Panc1 (cell line): ENCODE results near the gene CPT1B. TPM values are rescaled to one million over a fixed set of nuclear protein-coding genes. Genes with fewer than 3 reads are reported as not detected.

Source experiments
- ATAC-seq: fragments of 200-7000 bp; cut with Tn5 transposase; 2 replicates; pipeline ENCODE4 v1.9.1; 2020; ENCODE audit warnings: mild to moderate bottlenecking, moderate library complexity
- BruUV-seq: library from RNA; stranded (reverse); fragments of 400-500 nt; replicated peaks from 2 replicates; lab custom pipeline; 2021; lab: Mats Ljungman, UMichigan
- CTCF ChIA-PET: fragments of 300-600 bp; sonication (Branson Sonifier 250); formaldehyde crosslinking; loops from one replicate; lab custom pipeline; 2022; ENCODE audit warnings: antibody characterized with exemption; lab: Charles Lee
- POLR2A ChIA-PET: fragments of 300-600 bp; sonication (Branson Sonifier 250); formaldehyde crosslinking; loops from one replicate; lab custom pipeline; 2022; ENCODE audit warnings: antibody characterized with exemption; lab: Charles Lee
- DNase-seq: peaks from one replicate; pipeline ENCODE4 v3.0.0-alpha.2; 2010; ENCODE audit warnings: low read depth, low spot score
- H3K27ac ChIP-seq: 2 replicates; pipeline ENCODE4 v1.5.1; 2011; ENCODE audit warnings: mild to moderate bottlenecking, low read length, inconsistent platforms
- H3K27me3 ChIP-seq: fragments of 200-500 bp; sonication (Bioruptor generic); 2 replicates; pipeline ENCODE4 v1.6.0; 2014; ENCODE audit warnings: low read length, inconsistent platforms; ENCODE audit not compliant: control insufficient read depth, insufficient read depth
- H3K36me3 ChIP-seq: fragments of 200-500 bp; sonication (Bioruptor generic); 2 replicates; pipeline ENCODE4 v1.5.1; 2014; ENCODE audit warnings: inconsistent platforms, mild to moderate bottlenecking, low read length, moderate library complexity; ENCODE audit not compliant: control insufficient read depth, insufficient read depth
- H3K4me1 ChIP-seq: 2 replicates; pipeline ENCODE4 v1.5.1; 2011; ENCODE audit warnings: inconsistent platforms, mild to moderate bottlenecking, low read length, moderate library complexity; ENCODE audit not compliant: control insufficient read depth, insufficient read depth
- H3K4me3 ChIP-seq, 2 experiments: 2 replicates each; pipeline ENCODE4 v1.5.1; 2011 to 2012; ENCODE audit warnings: low read depth in 2 of 2, low read length in 2 of 2, mild to moderate bottlenecking in 2 of 2, inconsistent platforms in 1 of 2, moderate library complexity in 1 of 2
- H3K9me3 ChIP-seq: fragments of 200-500 bp; sonication (Bioruptor generic); 2 replicates; pipeline ENCODE4 v1.5.1; 2014; ENCODE audit warnings: low read depth, mild to moderate bottlenecking, inconsistent platforms, low read length, moderate library complexity; ENCODE audit not compliant: control insufficient read depth, insufficient read depth
- POLR2AphosphoS5 ChIP-seq: IDR thresholded peaks from 2 replicates; pipeline ENCODE4 v1.6.1; 2012; ENCODE audit warnings: mild to moderate bottlenecking, low read depth, low read length, moderate library complexity
- SIN3A ChIP-seq: IDR thresholded peaks from 2 replicates; pipeline ENCODE4 v1.6.1; 2012; ENCODE audit warnings: low read depth, mild to moderate bottlenecking, low read length, moderate library complexity, borderline replicate concordance; ENCODE audit not compliant: insufficient read depth
- TCF7L2 ChIP-seq: IDR thresholded peaks from 2 replicates; pipeline ENCODE4 v1.6.1; 2011; ENCODE audit warnings: mild to moderate bottlenecking, low read depth, low read length, inconsistent platforms
- in situ Hi-C: cut with HindIII; loops from 2 replicates; pipeline ENCODE4 v1.10.0; 2016; ENCODE audit warnings: low sequenced_read_pairs, low pct_unique_long_range_greater_than_20kb
- intact Hi-C: fragments of 100-400 bp; cut with micrococcal nuclease; formaldehyde crosslinking; loops from one replicate; pipeline ENCODE4 v1.10.0; 2022; ENCODE audit not compliant: unreplicated experiment
- total RNA-seq: library from RNA; stranded (reverse); gene quantifications from one replicate; pipeline ENCODE4 v1.2.1, GENCODE V29; 2021; ENCODE audit not compliant: unreplicated experiment
- TF ChIP-seq, protein P1 (sequence below): fragments of 450-650 bp; IDR thresholded peaks from 2 replicates; pipeline ENCODE4 v1.5.1; 2017; ENCODE audit warnings: mild to moderate bottlenecking
- TF ChIP-seq, protein P2 (sequence below), 2 experiments: IDR thresholded peaks; 2 replicates each; pipeline ENCODE4 v1.6.1; 2011 to 2012; ENCODE audit warnings: low read depth in 2 of 2, control low read depth in 1 of 2, low read length in 1 of 2, mild to moderate bottlenecking in 1 of 2, moderate library complexity in 1 of 2; ENCODE audit not compliant: insufficient read depth in 1 of 2

Gene CPT1B
- total RNA-seq, 1 experiment from 2014 or later: 18.4 TPM

DNA sequence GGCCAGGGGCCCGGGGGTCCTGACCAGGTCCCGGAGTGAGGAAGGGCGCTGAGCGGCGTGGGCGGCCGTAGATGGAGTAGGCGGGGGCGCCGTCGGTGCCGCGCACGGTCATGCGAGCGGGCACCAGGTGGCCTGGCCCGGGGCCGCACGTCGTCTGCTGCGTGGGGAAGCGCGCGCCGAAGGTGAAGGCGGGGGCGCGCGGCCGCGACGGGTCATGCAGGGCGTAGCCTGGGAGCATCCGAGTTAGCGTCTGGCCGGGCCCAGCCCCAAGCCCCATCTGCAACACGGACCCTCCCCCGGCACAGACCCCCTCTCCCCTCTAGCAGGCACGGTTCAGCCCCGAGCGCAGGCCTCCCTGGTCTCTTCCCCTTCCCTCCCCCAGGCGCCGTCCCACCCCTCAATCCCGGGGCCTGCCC is 46.7 kb downstream of the CPT1B start:
- H3K27ac ChIP-seq: peak overlapping the region; percentile 91
- intact Hi-C loops (no loop called here), in situ Hi-C loops (no loop called here)
- no TSS peak for BruUV-seq
- peaks cover 7% of the 10 kb centered on the region for H3K4me1 ChIP-seq
- no peaks in the 10 kb centered on the region; the same call in 1 of the 2 replicates for H3K36me3 ChIP-seq
- ChIA-PET CTCF (no interaction called here), POLR2A (interaction anchor here (0.7 kb wide), 1 partner anchor 163 kb away, joined by 15 read pairs; no protein-coding TSS in a partner anchor)
- H3K4me3 ChIP-seq: peak overlapping the region; percentile 56 to 79
- TF ChIP-seq POLR2AphosphoS5: no peak
- TF ChIP-seq, protein P1, sequence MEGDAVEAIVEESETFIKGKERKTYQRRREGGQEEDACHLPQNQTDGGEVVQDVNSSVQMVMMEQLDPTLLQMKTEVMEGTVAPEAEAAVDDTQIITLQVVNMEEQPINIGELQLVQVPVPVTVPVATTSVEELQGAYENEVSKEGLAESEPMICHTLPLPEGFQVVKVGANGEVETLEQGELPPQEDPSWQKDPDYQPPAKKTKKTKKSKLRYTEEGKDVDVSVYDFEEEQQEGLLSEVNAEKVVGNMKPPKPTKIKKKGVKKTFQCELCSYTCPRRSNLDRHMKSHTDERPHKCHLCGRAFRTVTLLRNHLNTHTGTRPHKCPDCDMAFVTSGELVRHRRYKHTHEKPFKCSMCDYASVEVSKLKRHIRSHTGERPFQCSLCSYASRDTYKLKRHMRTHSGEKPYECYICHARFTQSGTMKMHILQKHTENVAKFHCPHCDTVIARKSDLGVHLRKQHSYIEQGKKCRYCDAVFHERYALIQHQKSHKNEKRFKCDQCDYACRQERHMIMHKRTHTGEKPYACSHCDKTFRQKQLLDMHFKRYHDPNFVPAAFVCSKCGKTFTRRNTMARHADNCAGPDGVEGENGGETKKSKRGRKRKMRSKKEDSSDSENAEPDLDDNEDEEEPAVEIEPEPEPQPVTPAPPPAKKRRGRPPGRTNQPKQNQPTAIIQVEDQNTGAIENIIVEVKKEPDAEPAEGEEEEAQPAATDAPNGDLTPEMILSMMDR: no peak
- TF ChIP-seq SIN3A: no peak
- no peak for TF ChIP-seq TCF7L2
- TF ChIP-seq, protein P2, sequence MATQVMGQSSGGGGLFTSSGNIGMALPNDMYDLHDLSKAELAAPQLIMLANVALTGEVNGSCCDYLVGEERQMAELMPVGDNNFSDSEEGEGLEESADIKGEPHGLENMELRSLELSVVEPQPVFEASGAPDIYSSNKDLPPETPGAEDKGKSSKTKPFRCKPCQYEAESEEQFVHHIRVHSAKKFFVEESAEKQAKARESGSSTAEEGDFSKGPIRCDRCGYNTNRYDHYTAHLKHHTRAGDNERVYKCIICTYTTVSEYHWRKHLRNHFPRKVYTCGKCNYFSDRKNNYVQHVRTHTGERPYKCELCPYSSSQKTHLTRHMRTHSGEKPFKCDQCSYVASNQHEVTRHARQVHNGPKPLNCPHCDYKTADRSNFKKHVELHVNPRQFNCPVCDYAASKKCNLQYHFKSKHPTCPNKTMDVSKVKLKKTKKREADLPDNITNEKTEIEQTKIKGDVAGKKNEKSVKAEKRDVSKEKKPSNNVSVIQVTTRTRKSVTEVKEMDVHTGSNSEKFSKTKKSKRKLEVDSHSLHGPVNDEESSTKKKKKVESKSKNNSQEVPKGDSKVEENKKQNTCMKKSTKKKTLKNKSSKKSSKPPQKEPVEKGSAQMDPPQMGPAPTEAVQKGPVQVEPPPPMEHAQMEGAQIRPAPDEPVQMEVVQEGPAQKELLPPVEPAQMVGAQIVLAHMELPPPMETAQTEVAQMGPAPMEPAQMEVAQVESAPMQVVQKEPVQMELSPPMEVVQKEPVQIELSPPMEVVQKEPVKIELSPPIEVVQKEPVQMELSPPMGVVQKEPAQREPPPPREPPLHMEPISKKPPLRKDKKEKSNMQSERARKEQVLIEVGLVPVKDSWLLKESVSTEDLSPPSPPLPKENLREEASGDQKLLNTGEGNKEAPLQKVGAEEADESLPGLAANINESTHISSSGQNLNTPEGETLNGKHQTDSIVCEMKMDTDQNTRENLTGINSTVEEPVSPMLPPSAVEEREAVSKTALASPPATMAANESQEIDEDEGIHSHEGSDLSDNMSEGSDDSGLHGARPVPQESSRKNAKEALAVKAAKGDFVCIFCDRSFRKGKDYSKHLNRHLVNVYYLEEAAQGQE (IDR thresholded peaks at IDR 0.05; ENCODE audit: insufficient read depth in 1 of 2, low read depth in 2 of 2, low read length in 1 of 2): no peak
- no peaks in the 10 kb centered on the region for H3K9me3 ChIP-seq
- H3K27me3 ChIP-seq: no peaks in the 10 kb centered on the region
- DNase-seq (no peak), ATAC-seq (peak; percentile 27)

DNA sequence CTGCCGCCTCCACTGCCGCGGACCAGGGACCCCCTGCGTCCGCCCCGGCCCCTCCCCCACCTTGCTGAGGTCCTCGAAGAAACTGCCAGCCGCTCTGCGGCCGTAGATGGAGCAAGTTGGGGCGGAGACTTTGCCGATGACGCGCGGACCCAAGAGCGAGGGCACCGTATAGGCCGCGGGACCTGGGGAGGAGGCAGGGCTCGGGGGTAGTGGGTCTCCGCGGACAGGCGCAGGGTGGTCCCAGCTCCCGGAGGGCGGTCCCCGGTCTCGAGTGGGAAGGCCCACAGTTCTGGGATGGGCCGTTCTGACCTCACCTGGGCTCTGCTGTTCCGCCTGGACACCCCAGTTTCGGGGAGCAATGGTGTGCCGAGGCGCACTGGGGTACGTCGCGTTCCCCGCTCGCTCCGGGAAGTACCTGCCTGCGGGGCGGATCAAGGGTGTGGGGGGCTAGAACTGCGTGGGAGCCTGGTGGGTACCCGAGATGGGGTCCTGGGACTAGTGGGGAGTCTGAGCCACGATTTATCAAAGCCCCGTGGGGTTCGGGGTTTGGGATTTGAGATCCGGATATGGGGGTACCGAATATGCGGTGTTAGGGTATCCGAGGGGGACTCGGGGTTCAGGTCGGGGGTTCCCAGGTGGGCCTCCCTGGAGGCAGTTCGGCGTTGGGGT is 47.2 kb downstream of the CPT1B start:
- no peaks in the 10 kb centered on the region for H3K9me3 ChIP-seq
- TF ChIP-seq SIN3A: 0 out of 2 replicates have a peak, but pooled peaks have one; percentile 18
- TF ChIP-seq, protein P2 (IDR thresholded peaks at IDR 0.05; ENCODE audit: insufficient read depth in 1 of 2, low read depth in 2 of 2, low read length in 1 of 2): no peak
- TF ChIP-seq, protein P1: no peak
- TF ChIP-seq TCF7L2: no peak
- TF ChIP-seq POLR2AphosphoS5: peak; percentile 58
- peaks cover 7% of the 10 kb centered on the region for H3K4me1 ChIP-seq
- no peaks in the 10 kb centered on the region for H3K27me3 ChIP-seq
- intact Hi-C loops: no loop called here
- DNase-seq (no peak), ATAC-seq (peak; percentile 44)
- H3K4me3 ChIP-seq: peak overlapping the region; percentile 56 to 79
- ChIA-PET POLR2A (no interaction called here), CTCF (no interaction called here)
- BruUV-seq: TSS peak; percentile 71
- peak overlapping the region; percentile 91 for H3K27ac ChIP-seq
- in situ Hi-C loops: no loop called here
- H3K36me3 ChIP-seq: no peaks in the 10 kb centered on the region; the same call in 1 of the 2 replicates
